GM12874 (cell line): ENCODE measurements around the gene PRR36.
A peak's percentile ranks its signal among the peaks of the same experiment; 100 is the strongest.

Experiments used
- TF ChIP-seq, protein P1 (sequence below): IDR thresholded peaks from 2 replicates; pipeline ENCODE4 v1.5.1; 2011; ENCODE audit warnings: low read depth, mild to moderate bottlenecking, control low read depth, low read length, moderate library complexity; ENCODE audit not compliant: insufficient read depth

The PRR36 gene

DNA sequence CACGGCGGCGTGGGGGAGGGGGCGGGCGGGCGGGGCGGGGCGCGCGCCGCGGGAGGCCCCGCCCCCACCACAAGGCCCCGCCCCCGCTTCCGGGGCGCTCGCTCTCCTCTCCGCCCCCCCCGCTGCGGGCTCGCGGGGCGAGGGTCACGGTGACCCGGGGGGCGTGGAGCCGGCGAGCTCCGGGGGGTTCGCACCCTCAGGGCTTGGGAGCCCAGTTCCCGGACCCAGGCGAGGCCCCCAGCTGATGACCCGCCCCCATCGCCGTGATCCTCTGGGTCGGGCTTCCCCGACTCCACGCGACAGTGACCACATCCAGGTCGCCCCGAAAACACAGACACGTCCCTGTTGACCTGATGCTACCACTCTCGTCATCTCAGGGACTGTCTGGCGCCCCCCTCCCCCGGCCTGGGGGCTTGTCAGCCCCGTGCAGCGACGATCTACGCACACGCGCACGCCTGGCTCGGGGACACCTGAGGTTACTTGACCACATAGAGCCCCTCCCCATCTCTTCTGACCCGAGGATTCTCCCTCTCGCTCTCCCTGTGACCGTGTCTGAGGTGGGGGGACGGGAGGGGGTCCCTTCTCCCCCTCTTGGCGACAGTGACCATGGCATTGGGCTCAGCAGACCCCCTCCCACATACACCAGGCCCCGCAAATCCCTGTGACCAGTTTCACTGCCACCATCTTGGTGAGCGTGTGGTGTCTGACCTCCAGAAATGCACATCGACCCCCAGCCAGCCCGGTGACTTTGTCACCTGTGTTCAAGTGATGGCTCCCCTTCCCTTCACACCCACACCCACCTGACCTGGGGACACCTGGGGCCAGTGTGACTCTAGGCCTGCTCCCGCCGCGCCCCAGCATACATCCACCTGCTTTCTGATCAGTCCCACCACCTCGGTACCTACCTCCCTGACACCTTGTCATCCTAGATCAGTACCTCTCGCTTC is 30.2 kb upstream of the PRR36 start:
- TF ChIP-seq, protein P1, sequence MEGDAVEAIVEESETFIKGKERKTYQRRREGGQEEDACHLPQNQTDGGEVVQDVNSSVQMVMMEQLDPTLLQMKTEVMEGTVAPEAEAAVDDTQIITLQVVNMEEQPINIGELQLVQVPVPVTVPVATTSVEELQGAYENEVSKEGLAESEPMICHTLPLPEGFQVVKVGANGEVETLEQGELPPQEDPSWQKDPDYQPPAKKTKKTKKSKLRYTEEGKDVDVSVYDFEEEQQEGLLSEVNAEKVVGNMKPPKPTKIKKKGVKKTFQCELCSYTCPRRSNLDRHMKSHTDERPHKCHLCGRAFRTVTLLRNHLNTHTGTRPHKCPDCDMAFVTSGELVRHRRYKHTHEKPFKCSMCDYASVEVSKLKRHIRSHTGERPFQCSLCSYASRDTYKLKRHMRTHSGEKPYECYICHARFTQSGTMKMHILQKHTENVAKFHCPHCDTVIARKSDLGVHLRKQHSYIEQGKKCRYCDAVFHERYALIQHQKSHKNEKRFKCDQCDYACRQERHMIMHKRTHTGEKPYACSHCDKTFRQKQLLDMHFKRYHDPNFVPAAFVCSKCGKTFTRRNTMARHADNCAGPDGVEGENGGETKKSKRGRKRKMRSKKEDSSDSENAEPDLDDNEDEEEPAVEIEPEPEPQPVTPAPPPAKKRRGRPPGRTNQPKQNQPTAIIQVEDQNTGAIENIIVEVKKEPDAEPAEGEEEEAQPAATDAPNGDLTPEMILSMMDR = no peak

DNA sequence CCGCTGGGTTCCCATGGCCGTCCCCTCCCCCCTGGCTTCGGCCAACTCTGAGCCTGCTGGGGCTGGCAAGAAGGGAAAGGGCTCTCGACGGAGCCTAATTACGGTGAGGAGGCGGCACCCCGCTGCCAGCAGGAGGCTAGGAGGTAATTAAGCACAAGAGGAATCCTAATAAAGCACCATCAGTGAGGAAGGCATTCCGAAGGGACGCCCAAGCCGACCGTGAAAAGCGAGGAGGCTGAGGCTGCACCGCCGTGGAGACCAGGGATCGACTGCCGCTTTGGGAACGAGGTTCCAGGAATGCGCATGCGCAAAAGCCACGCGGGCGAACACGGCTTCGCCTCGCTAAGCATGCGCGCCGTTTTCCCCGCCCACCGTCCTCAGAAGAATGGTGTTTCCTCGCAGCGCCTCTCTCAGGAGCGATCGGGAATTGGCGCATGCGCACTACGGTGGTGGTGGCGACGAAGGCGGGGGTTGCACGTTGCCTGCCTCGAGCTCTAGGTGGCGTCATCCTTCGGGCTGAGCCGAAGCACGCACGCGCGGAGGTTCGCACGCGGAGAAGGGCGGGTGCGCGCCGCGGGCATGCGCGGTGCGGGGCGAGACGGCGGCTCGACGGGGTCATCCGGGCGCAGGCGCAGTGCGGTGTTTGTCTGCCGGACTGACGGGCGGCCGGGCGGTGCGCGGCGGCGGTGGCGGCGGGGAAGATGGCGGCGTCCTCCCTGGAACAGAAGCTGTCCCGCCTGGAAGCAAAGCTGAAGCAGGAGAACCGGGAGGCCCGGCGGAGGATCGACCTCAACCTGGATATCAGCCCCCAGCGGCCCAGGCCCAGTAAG is 29.3 kb upstream of the PRR36 start, which contains the start of gene MAP2K7:
TSS of gene MAP2K7 (plus strand) at position 634 of the 830 bp plus-strand sequence. CDS start at position 702, 68 bp downstream.
- TF ChIP-seq, protein P1 = peak; percentile 73

DNA sequence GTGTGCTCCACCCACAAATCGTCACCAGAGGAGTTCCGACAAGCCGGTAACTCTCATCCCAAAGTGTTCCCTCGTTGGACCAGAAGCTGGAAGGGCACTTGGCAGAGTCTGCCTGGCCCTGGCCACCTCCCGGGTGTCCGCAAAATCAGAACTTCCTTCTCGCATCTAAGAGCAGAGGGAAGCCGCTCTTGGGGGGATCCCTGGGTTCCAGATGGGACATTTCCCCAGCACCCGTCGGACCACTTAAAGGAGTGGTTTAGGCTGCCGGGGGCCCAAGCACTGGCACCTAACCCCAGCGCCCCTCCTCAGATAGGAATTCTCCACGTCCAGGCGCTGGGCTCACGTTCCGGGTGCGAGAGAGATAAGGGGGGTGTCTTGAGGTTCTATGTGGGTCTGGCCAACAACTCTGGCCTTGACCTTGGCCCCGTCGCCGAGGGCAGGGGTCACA is 28.6 kb upstream of the PRR36 start:
- TF ChIP-seq, protein P1 = no peak

DNA sequence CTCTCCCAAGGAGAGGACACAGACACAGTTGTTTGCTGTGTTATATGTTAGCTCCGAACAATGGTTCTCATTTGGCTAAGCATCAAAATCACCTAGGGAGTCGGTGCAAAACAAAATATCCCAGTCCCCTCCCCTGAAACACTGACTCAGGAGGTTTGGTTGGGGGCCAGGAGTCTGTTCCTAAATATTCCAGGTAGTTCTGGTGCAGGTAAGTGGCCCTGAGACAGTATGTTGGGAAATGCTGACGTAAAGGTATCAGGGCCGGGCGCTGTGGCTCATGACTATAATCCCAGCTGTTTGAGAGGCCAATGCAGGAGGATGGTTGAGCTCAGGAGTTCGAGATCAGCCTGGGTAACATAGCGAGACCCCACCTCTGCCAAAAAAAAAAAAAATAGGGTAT is 27.1 kb upstream of the PRR36 start:
- TF ChIP-seq, protein P1 = no peak

DNA sequence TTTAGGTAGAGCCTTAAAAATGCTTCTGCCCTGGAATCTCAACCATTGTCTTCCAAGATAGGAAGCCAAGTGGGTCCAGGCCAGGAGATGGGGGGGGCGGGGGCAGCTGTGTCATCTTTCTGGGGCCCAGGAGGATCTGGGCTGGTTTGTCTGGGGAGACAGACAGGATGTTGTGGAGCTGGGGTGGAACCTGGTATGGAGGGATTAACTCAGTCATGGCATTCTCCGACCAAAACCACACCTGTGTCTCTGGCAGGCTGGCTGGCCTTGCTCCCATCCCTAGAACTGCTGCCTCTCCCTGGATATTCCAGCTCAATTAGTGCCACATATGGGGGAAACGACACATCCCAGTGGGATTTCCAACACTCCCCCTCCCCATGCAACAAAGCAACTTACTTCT is 26.7 kb upstream of the PRR36 start:
- TF ChIP-seq, protein P1 = no peak

DNA sequence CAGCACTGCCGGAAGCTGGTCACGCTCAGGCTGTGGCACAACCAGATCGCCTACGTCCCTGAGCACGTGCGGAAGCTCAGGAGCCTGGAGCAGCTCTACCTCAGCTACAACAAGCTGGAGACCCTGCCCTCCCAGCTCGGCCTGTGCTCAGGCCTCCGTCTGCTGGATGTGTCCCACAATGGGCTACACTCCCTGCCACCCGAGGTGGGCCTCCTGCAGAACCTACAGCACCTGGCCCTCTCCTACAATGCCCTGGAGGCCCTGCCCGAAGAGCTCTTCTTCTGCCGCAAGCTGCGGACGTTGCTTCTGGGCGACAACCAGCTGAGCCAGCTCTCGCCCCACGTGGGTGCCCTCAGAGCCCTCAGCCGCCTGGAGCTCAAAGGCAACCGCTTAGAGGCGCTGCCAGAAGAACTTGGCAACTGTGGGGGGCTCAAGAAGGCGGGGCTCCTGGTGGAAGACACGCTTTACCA is 26.2 kb upstream of the PRR36 start:
- TF ChIP-seq, protein P1 = no peak
